ENCODE measurements around the gene KRT9.

GRCh38 chr17:41553987-41554680 is 17.7 kb downstream of the KRT9 start:
- TF ChIP-seq CTCF (IDR thresholded peaks at IDR 0.05) (no peak), POLR2A (IDR thresholded peaks at IDR 0.05) (no peak)
